Esophagus squamous epithelium (tissue), 4 donors: ENCODE results near the gene RBFOX2.

ENCODE experiments used
- POLR2A ChIP-seq, 4 donors: fragments of 450-650 bp; IDR thresholded peaks; one replicate each; pipeline ENCODE4 v1.6.1; 2017; ENCODE audit warnings: antibody characterized with exemption in 4 of 4, mild to moderate bottlenecking in 4 of 4, moderate library complexity in 3 of 4
- TF ChIP-seq, protein P1 (sequence below), 6 experiments: fragments of 450-650 bp in 4 of 6; fragments of 200-600 bp in 2 of 6; sonication (generic) in 2 of 6; IDR thresholded peaks; one replicate each; pipeline ENCODE4 v1.5.1; 2016 to 2019; ENCODE audit warnings: antibody characterized with exemption in 6 of 6, mild to moderate bottlenecking in 4 of 6, moderate library complexity in 4 of 6

DNA sequence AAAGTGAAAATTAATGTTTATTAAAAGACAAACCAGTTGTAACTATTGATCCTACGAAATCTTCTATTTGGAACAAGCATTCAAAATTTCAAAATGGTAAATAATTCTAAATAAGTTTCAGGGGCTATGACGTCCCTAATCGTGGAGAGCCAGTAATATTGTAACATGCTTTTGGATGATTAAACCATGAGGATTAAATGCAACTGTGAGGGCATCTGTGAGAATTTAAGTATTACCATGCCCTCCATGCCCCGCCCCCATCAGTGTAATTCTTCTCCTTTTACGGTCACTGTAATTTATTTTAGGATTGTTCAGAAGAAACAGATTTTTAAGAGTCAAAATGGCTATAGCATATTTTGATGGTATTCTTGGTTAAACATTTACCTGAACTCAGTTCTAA, 177.8 kb downstream of the RBFOX2 start:
- TF ChIP-seq, protein P1, sequence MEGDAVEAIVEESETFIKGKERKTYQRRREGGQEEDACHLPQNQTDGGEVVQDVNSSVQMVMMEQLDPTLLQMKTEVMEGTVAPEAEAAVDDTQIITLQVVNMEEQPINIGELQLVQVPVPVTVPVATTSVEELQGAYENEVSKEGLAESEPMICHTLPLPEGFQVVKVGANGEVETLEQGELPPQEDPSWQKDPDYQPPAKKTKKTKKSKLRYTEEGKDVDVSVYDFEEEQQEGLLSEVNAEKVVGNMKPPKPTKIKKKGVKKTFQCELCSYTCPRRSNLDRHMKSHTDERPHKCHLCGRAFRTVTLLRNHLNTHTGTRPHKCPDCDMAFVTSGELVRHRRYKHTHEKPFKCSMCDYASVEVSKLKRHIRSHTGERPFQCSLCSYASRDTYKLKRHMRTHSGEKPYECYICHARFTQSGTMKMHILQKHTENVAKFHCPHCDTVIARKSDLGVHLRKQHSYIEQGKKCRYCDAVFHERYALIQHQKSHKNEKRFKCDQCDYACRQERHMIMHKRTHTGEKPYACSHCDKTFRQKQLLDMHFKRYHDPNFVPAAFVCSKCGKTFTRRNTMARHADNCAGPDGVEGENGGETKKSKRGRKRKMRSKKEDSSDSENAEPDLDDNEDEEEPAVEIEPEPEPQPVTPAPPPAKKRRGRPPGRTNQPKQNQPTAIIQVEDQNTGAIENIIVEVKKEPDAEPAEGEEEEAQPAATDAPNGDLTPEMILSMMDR (IDR thresholded peaks at IDR 0.05), result no peak
- no peak for TF ChIP-seq POLR2A (IDR thresholded peaks at IDR 0.05)
